Neural crest cell (in vitro differentiated cells): ENCODE results near the gene TTYH2. TPM values are rescaled to one million over a fixed set of nuclear protein-coding genes. Genes with fewer than 3 reads are reported as not detected.
"Not testable (repeated sequence)": the region's sequence is repeated elsewhere in the genome, so short reads cannot be mapped to it uniquely, and the experiment has no call there.

ENCODE experiments used
- DNase-seq: peaks from one replicate; pipeline ENCODE4 v3.0.0; 2021; ENCODE audit warnings: low read depth, mixed read lengths, low spot score
- H3K27ac Mint-ChIP-seq: one replicate; pipeline ENCODE4 v1.8.0; 2021; ENCODE audit warnings: mild to moderate bottlenecking, mixed read lengths; ENCODE audit not compliant: unreplicated experiment
- H3K27me3 Mint-ChIP-seq: 2 replicates; pipeline ENCODE4 v1.8.0; 2021; ENCODE audit warnings: low read depth, mild to moderate bottlenecking, mixed read lengths
- H3K36me3 Mint-ChIP-seq: 2 replicates; pipeline ENCODE4 v1.8.0; 2021; ENCODE audit warnings: low read depth, mild to moderate bottlenecking, mixed read lengths
- H3K4me1 Mint-ChIP-seq: 2 replicates; pipeline ENCODE4 v1.8.0; 2021; ENCODE audit warnings: mixed read lengths
- H3K4me3 Mint-ChIP-seq: one replicate; pipeline ENCODE4 v1.8.0; 2021; ENCODE audit warnings: mild to moderate bottlenecking, mixed read lengths
- H3K9me3 Mint-ChIP-seq: 2 replicates; pipeline ENCODE4 v1.8.0; 2021; ENCODE audit warnings: mixed read lengths
- CTCF ChIP-seq: fragments of 200-600 bp; sonication (generic); conservative IDR thresholded peaks from 2 replicates; pipeline ENCODE4 v1.5.0; 2021; ENCODE audit warnings: antibody characterized with exemption, mild to moderate bottlenecking
- total RNA-seq: library from RNA; stranded (reverse); gene quantifications from 2 replicates; pipeline ENCODE4 v1.2.1, GENCODE V29; 2021

Gene TTYH2
- total RNA-seq, 1 donor from 2014 or later = 3.0 TPM

GRCh38 chr17:74259667-74260524 is 46.5 kb downstream of the TTYH2 start:
- Mint-ChIP-seq H3K36me3 (no peaks in the 10 kb centered on the region), H3K27ac (no peak overlapping the region), H3K4me3 (no peak overlapping the region), H3K27me3 (peaks cover 16% of the 10 kb centered on the region), H3K9me3 (no peaks in the 10 kb centered on the region), H3K4me1 (no peaks in the 10 kb centered on the region)
- no peak for TF ChIP-seq CTCF
- no peak for DNase-seq

- no peak for DNase-seq
- no peak overlapping the region for H3K27ac Mint-ChIP-seq
- H3K4me1 Mint-ChIP-seq = no peaks in the 10 kb centered on the region
- TF ChIP-seq CTCF = no peak
- peaks cover 16% of the 10 kb centered on the region for H3K27me3 Mint-ChIP-seq
- H3K36me3 Mint-ChIP-seq = no peaks in the 10 kb centered on the region
- no peak overlapping the region for H3K4me3 Mint-ChIP-seq
- no peaks in the 10 kb centered on the region for H3K9me3 Mint-ChIP-seq
These were observed 47.1 kb downstream of the TTYH2 start for GRCh38 chr17:74260525-74260850.

- Mint-ChIP-seq H3K4me1 (no peaks in the 10 kb centered on the region), H3K4me3 (no peak overlapping the region), H3K27me3 (peaks cover 16% of the 10 kb centered on the region), H3K9me3 (no peaks in the 10 kb centered on the region), H3K27ac (peak overlapping the region; percentile 81), H3K36me3 (no peaks in the 10 kb centered on the region)
- no peak for TF ChIP-seq CTCF
- no peak for DNase-seq
These were observed 49.2 kb downstream of the TTYH2 start for GRCh38 chr17:74262601-74263000.

GRCh38 chr17:74267054-74267453 is 53.7 kb downstream of the TTYH2 start:
- not testable (repeated sequence) for H3K36me3 Mint-ChIP-seq, H3K27me3 Mint-ChIP-seq, DNase-seq, H3K9me3 Mint-ChIP-seq, H3K27ac Mint-ChIP-seq, H3K4me3 Mint-ChIP-seq
- H3K4me1 Mint-ChIP-seq = peaks cover 19% of the 10 kb centered on the region

- no peak for TF ChIP-seq CTCF
- Mint-ChIP-seq H3K4me3 (no peak overlapping the region), H3K27me3 (no peaks in the 10 kb centered on the region), H3K36me3 (no peaks in the 10 kb centered on the region), H3K4me1 (peaks cover 25% of the 10 kb centered on the region), H3K9me3 (no peaks in the 10 kb centered on the region), H3K27ac (no peak overlapping the region)
- DNase-seq = no peak
These were observed 54.2 kb downstream of the TTYH2 start for GRCh38 chr17:74267579-74267978.

GRCh38 chr17:74267987-74268499 is 54.7 kb downstream of the TTYH2 start:
- H3K4me1 Mint-ChIP-seq = peaks cover 29% of the 10 kb centered on the region
- no peak overlapping the region for H3K27ac Mint-ChIP-seq
- no peak overlapping the region for H3K4me3 Mint-ChIP-seq
- no peak for TF ChIP-seq CTCF
- H3K36me3 Mint-ChIP-seq = no peaks in the 10 kb centered on the region
- DNase-seq = no peak
- no peaks in the 10 kb centered on the region for H3K27me3 Mint-ChIP-seq
- no peaks in the 10 kb centered on the region for H3K9me3 Mint-ChIP-seq
